Measurements from ENCODE around the gene ATP11B.

ATP11B gene

GRCh38 chr3:182970811-182971418 is 177.6 kb downstream of the ATP11B start:
- Histone ChIP-seq H3K14ac (ENCODE audit: low read length) (no peak overlapping the region), H3K9ac (ENCODE audit: low read length) (no peak overlapping the region), H2AFZ (ENCODE audit: insufficient read depth, low read length, poor library complexity) (no peak overlapping the region), H3K4me3 (ENCODE audit: low read depth, low read length) (no peak overlapping the region), H3K4me2 (ENCODE audit: low read length) (no peak overlapping the region), H3K4me1 (ENCODE audit: control insufficient read depth in 1 of 2, insufficient read depth in 2 of 2, low read length in 2 of 2) (peaks cover 0 to 3% of the 10 kb centered on the region in 2 experiments), H2BK120ac (ENCODE audit: insufficient read depth, low read length, poor library complexity) (no peak overlapping the region), H3K79me1 (ENCODE audit: low read length) (no peaks in the 10 kb centered on the region), H3K18ac (ENCODE audit: low read length) (peak overlapping the region; percentile 69), H2BK12ac (ENCODE audit: low read length) (no peak overlapping the region), H3K23ac (ENCODE audit: low read length) (no peak overlapping the region), H3K36me3 (ENCODE audit: control insufficient read depth in 1 of 2, insufficient read depth in 2 of 2, low read length in 2 of 2) (no peaks in the 10 kb centered on the region), H3K4ac (ENCODE audit: low read depth, low read length) (peak overlapping the region; percentile 75), H2BK5ac (ENCODE audit: low read depth, low read length, poor library complexity) (no peak overlapping the region), H4K8ac (ENCODE audit: low read depth, low read length) (no peak overlapping the region), H3K27me3 (ENCODE audit: insufficient read depth, low read length) (no peaks in the 10 kb centered on the region), H2AK5ac (ENCODE audit: low read length) (no peak overlapping the region), H3K79me2 (ENCODE audit: control insufficient read depth, insufficient read depth, low read length, poor library complexity) (peaks cover 2% of the 10 kb centered on the region), H4K12ac (ENCODE audit: low read depth, low read length) (no peak overlapping the region), H3K9me3 (ENCODE audit: insufficient read depth, low read depth, low read length) (no peaks in the 10 kb centered on the region), H3K27ac (ENCODE audit: low read depth, low read length) (no peak overlapping the region), H4K91ac (ENCODE audit: low read depth, low read length) (no peak overlapping the region)
- no CpG with 5 or more reads among the region's 3 CpGs for WGBS (ENCODE audit: extremely low coverage, insufficient coverage, insufficient read length)
- DNase-seq: peak in 1 of 2 donors; percentile 38

Data from trophoblast cell (in vitro differentiated cells and primary cell).